Measurements from ENCODE around the gene ZBTB7C.

Gene ZBTB7C

GRCh38 chr18:48045744-48046143 is 363.4 kb downstream of the ZBTB7C start:
- Histone ChIP-seq H3K4me2 (ENCODE audit: insufficient read depth, low read length) (no peak overlapping the region), H3K4me3 (ENCODE audit: low read depth in 1 of 2, low read length in 2 of 2) (no peak overlapping the region), H3K9ac (ENCODE audit: low read depth, low read length) (no peak overlapping the region), H3K36me3 (ENCODE audit: insufficient read depth, low read length) (no peaks in the 10 kb centered on the region), H3K27ac (ENCODE audit: low read length) (no peak overlapping the region), H3K79me2 (ENCODE audit: insufficient read depth, low read length) (no peaks in the 10 kb centered on the region), H3K27me3 (ENCODE audit: insufficient read depth, low read length, poor library complexity) (no peaks in the 10 kb centered on the region), H3K4me1 (ENCODE audit: insufficient read depth, low read length) (no peaks in the 10 kb centered on the region), H3K9me3 (ENCODE audit: insufficient read depth, low read length, severe bottlenecking) (no peaks in the 10 kb centered on the region), H4K20me1 (ENCODE audit: insufficient read depth, low read length) (no peaks in the 10 kb centered on the region), H2AFZ (ENCODE audit: low read depth, low read length) (no peak overlapping the region)
- TF ChIP-seq CTCF (IDR thresholded peaks at IDR 0.05; ENCODE audit: borderline replicate concordance, extremely low read depth, low read length, poor library complexity, severe bottlenecking) (no peak), EZH2 (IDR thresholded peaks at IDR 0.05; ENCODE audit: borderline replicate concordance, low read depth, low read length, severe bottlenecking) (no peak)
- no peak for ATAC-seq (ENCODE audit: insufficient read depth, low read depth)
- no peak for DNase-seq

- H3K9me3 ChIP-seq (ENCODE audit: insufficient read depth, low read length, severe bottlenecking) = no peaks in the 10 kb centered on the region
Observed at GRCh38 chr18:48044944-48045343, 364.2 kb downstream of the ZBTB7C start.

GRCh38 chr18:48043166-48043565 is 366.0 kb downstream of the ZBTB7C start:
- no peak for TF ChIP-seq EZH2 (IDR thresholded peaks at IDR 0.05; ENCODE audit: borderline replicate concordance, low read depth, low read length, severe bottlenecking)
- no peak for TF ChIP-seq CTCF (IDR thresholded peaks at IDR 0.05; ENCODE audit: borderline replicate concordance, extremely low read depth, low read length, poor library complexity, severe bottlenecking)
- Histone ChIP-seq H3K9ac (ENCODE audit: low read depth, low read length) (no peak overlapping the region), H3K79me2 (ENCODE audit: insufficient read depth, low read length) (no peaks in the 10 kb centered on the region), H3K27ac (ENCODE audit: low read length) (no peak overlapping the region), H2AFZ (ENCODE audit: low read depth, low read length) (no peak overlapping the region), H4K20me1 (ENCODE audit: insufficient read depth, low read length) (no peaks in the 10 kb centered on the region), H3K9me3 (ENCODE audit: insufficient read depth, low read length, severe bottlenecking) (no peaks in the 10 kb centered on the region), H3K4me1 (ENCODE audit: insufficient read depth, low read length) (no peaks in the 10 kb centered on the region), H3K27me3 (ENCODE audit: insufficient read depth, low read length, poor library complexity) (no peaks in the 10 kb centered on the region), H3K36me3 (ENCODE audit: insufficient read depth, low read length) (no peaks in the 10 kb centered on the region), H3K4me3 (ENCODE audit: low read depth in 1 of 2, low read length in 2 of 2) (no peak overlapping the region), H3K4me2 (ENCODE audit: insufficient read depth, low read length) (no peak overlapping the region)
- DNase-seq (no peak), ATAC-seq (ENCODE audit: insufficient read depth, low read depth) (no peak)

More at GRCh38 chr18:48044944-48045343, 364.2 kb downstream of the ZBTB7C start:
- ATAC-seq (ENCODE audit: insufficient read depth, low read depth) (no peak), DNase-seq (no peak)
- Histone ChIP-seq H3K79me2 (ENCODE audit: insufficient read depth, low read length) (no peaks in the 10 kb centered on the region), H4K20me1 (ENCODE audit: insufficient read depth, low read length) (no peaks in the 10 kb centered on the region), H3K4me3 (ENCODE audit: low read depth in 1 of 2, low read length in 2 of 2) (no peak overlapping the region), H3K27ac (ENCODE audit: low read length) (no peak overlapping the region), H3K27me3 (ENCODE audit: insufficient read depth, low read length, poor library complexity) (no peaks in the 10 kb centered on the region), H3K36me3 (ENCODE audit: insufficient read depth, low read length) (no peaks in the 10 kb centered on the region), H3K9ac (ENCODE audit: low read depth, low read length) (no peak overlapping the region), H2AFZ (ENCODE audit: low read depth, low read length) (no peak overlapping the region), H3K4me2 (ENCODE audit: insufficient read depth, low read length) (no peak overlapping the region), H3K4me1 (ENCODE audit: insufficient read depth, low read length) (no peaks in the 10 kb centered on the region)
- TF ChIP-seq EZH2 (IDR thresholded peaks at IDR 0.05; ENCODE audit: borderline replicate concordance, low read depth, low read length, severe bottlenecking) (no peak), CTCF (IDR thresholded peaks at IDR 0.05; ENCODE audit: borderline replicate concordance, extremely low read depth, low read length, poor library complexity, severe bottlenecking) (no peak)

- TF ChIP-seq EZH2 (IDR thresholded peaks at IDR 0.05; ENCODE audit: borderline replicate concordance, low read depth, low read length, severe bottlenecking) = no peak
- no peak for TF ChIP-seq CTCF (IDR thresholded peaks at IDR 0.05; ENCODE audit: borderline replicate concordance, extremely low read depth, low read length, poor library complexity, severe bottlenecking)
- H2AFZ ChIP-seq (ENCODE audit: low read depth, low read length) = no peak overlapping the region
- H3K27me3 ChIP-seq (ENCODE audit: insufficient read depth, low read length, poor library complexity) = no peaks in the 10 kb centered on the region
- no peaks in the 10 kb centered on the region for H3K36me3 ChIP-seq (ENCODE audit: insufficient read depth, low read length)
- no peak overlapping the region for H3K4me3 ChIP-seq (ENCODE audit: low read depth in 1 of 2, low read length in 2 of 2)
- DNase-seq (no peak), ATAC-seq (ENCODE audit: insufficient read depth, low read depth) (no peak)
- H3K9ac ChIP-seq (ENCODE audit: low read depth, low read length) = no peak overlapping the region
- no peaks in the 10 kb centered on the region for H3K79me2 ChIP-seq (ENCODE audit: insufficient read depth, low read length)
- no peak overlapping the region for H3K27ac ChIP-seq (ENCODE audit: low read length)
- no peaks in the 10 kb centered on the region for H3K9me3 ChIP-seq (ENCODE audit: insufficient read depth, low read length, severe bottlenecking)
- no peaks in the 10 kb centered on the region for H3K4me1 ChIP-seq (ENCODE audit: insufficient read depth, low read length)
- no peaks in the 10 kb centered on the region; the same call in 1 of the 2 replicates for H4K20me1 ChIP-seq (ENCODE audit: insufficient read depth, low read length)
- H3K4me2 ChIP-seq (ENCODE audit: insufficient read depth, low read length) = no peak overlapping the region
Observed at GRCh38 chr18:48042431-48042830, 366.8 kb downstream of the ZBTB7C start.
